ENCODE data around the gene TPPP.

TPPP gene

DNA sequence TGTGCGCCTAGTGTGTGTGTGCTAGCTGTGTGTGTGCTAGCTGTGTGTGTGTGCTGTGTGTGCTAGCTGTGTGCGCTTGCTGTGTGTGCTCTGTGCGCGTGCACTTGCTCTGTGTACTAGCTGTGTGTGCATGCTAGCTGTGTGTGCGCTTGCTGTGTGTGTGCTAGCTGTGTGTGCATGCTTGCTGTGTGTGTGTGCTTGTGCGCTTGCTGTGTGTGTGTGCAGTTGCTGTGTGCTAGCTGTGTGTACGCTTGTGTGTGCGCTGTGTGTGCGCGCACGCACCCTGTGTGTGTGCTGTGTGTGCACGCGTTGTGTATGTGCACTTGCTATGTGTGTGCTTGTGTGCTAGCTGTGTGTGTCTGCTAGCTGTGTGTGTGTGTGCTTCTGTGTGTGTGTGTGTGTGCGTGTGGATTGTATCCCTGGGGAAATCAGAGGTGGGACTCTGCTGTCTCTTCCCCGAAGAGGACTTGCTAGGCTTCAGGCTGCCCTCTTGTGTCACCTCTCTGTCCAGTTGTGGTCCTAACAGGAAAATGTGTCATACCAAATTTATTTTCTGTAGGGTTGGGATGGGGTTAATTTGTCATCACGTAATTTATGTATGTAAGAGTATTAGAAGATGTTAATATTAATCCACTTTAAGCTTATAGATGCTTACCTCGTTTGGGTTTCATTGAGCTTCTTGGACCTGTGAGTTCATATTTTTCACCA lies 38.9 kb downstream of the TPPP start:
- ATAC-seq (ENCODE audit: low read depth) (no peak; the same call in 2 of the 3 replicates), DNase-seq (ENCODE audit: low spot score) (no peak)
- Histone ChIP-seq H3K27me3 (ENCODE audit: insufficient read depth, poor library complexity, severe bottlenecking) (no peaks in the 10 kb centered on the region), H3K9me3 (ENCODE audit: severe bottlenecking) (no peaks in the 10 kb centered on the region), H3K4me1 (ENCODE audit: insufficient read depth, poor library complexity, severe bottlenecking) (no peaks in the 10 kb centered on the region), H3K36me3 (ENCODE audit: low read depth) (peaks cover 58% of the 10 kb centered on the region), H3K27ac (ENCODE audit: poor library complexity, severe bottlenecking) (no peak overlapping the region), H3K4me3 (ENCODE audit: severe bottlenecking) (no peak overlapping the region)
- TF ChIP-seq, protein P1, sequence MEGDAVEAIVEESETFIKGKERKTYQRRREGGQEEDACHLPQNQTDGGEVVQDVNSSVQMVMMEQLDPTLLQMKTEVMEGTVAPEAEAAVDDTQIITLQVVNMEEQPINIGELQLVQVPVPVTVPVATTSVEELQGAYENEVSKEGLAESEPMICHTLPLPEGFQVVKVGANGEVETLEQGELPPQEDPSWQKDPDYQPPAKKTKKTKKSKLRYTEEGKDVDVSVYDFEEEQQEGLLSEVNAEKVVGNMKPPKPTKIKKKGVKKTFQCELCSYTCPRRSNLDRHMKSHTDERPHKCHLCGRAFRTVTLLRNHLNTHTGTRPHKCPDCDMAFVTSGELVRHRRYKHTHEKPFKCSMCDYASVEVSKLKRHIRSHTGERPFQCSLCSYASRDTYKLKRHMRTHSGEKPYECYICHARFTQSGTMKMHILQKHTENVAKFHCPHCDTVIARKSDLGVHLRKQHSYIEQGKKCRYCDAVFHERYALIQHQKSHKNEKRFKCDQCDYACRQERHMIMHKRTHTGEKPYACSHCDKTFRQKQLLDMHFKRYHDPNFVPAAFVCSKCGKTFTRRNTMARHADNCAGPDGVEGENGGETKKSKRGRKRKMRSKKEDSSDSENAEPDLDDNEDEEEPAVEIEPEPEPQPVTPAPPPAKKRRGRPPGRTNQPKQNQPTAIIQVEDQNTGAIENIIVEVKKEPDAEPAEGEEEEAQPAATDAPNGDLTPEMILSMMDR (IDR thresholded peaks at IDR 0.05; ENCODE audit: poor library complexity, severe bottlenecking), result no peak

DNA sequence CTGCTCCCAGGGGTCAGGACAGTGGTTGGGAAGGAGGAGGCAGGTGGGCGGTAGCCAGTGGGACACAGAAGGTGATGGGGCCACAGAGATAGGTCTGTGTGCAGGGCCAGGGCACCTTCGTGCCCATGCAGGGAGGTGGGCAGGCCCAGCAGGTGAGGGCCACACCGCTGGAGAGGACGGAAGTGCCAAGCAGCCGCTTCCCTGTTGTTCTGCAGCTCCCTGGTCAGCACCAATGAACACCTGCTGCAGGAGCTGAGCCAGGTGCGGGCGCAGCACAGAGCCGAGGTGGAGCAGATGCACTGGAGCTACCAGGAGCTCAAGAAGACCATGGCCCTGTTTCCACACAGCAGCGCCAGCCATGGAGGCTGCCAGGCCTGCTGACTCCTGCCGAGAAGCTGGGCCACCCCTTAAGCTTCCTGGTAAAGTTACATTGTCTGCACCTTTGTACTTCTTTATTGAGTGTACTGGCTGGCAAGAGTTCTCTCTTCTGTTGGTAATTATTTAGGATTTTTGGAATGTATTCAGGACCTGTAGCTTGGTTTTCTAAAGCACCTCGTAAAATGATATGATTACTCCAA lies 40.3 kb downstream of the TPPP start:
- TF ChIP-seq, protein P1 (IDR thresholded peaks at IDR 0.05; ENCODE audit: poor library complexity, severe bottlenecking), result no peak
- H3K36me3 ChIP-seq (ENCODE audit: low read depth), result peaks cover 50% of the 10 kb centered on the region
- H3K4me3 ChIP-seq (ENCODE audit: severe bottlenecking), result no peak overlapping the region
- ATAC-seq (ENCODE audit: low read depth) (no peak), DNase-seq (ENCODE audit: low spot score) (no peak)
- H3K27me3 ChIP-seq (ENCODE audit: insufficient read depth, poor library complexity, severe bottlenecking), result no peaks in the 10 kb centered on the region
- H3K27ac ChIP-seq (ENCODE audit: poor library complexity, severe bottlenecking), result no peak overlapping the region
- no peaks in the 10 kb centered on the region for H3K9me3 ChIP-seq (ENCODE audit: severe bottlenecking)
- no peaks in the 10 kb centered on the region for H3K4me1 ChIP-seq (ENCODE audit: insufficient read depth, poor library complexity, severe bottlenecking)

DNA sequence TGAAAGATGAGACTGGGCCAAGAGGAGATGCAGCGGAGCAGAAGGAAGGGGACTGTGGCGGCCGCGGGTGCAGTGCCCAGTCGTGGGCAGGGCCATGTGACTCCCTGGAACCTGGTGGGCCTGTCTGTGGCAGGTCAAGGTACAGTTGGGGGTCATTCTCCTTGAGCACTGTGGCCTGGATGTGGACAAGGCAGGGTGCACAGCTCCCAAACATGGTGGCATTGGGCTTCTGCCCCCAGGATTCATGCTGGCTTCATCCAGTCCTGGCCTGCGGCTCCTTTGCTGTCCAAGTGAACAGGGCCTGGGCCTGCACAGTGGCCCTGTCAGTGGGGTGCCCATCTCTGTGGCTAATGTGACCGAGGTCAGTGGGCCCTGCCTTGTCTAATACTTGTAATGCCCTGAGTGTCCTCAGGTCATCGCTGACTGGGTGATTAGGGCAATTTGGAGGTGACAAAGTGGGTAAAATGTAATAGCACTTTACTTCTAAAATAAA lies 41.1 kb downstream of the TPPP start:
- Histone ChIP-seq H3K4me3 (ENCODE audit: severe bottlenecking) (no peak overlapping the region), H3K9me3 (ENCODE audit: severe bottlenecking) (no peaks in the 10 kb centered on the region), H3K27me3 (ENCODE audit: insufficient read depth, poor library complexity, severe bottlenecking) (no peaks in the 10 kb centered on the region), H3K4me1 (ENCODE audit: insufficient read depth, poor library complexity, severe bottlenecking) (no peaks in the 10 kb centered on the region), H3K36me3 (ENCODE audit: low read depth) (peaks cover 50% of the 10 kb centered on the region), H3K27ac (ENCODE audit: poor library complexity, severe bottlenecking) (no peak overlapping the region)
- ATAC-seq (ENCODE audit: low read depth), result 0 out of 3 replicates have a peak, but pooled peaks have one; percentile 19
- DNase-seq (ENCODE audit: low spot score), result no peak
- TF ChIP-seq, protein P1 (IDR thresholded peaks at IDR 0.05; ENCODE audit: poor library complexity, severe bottlenecking), result no peak

DNA sequence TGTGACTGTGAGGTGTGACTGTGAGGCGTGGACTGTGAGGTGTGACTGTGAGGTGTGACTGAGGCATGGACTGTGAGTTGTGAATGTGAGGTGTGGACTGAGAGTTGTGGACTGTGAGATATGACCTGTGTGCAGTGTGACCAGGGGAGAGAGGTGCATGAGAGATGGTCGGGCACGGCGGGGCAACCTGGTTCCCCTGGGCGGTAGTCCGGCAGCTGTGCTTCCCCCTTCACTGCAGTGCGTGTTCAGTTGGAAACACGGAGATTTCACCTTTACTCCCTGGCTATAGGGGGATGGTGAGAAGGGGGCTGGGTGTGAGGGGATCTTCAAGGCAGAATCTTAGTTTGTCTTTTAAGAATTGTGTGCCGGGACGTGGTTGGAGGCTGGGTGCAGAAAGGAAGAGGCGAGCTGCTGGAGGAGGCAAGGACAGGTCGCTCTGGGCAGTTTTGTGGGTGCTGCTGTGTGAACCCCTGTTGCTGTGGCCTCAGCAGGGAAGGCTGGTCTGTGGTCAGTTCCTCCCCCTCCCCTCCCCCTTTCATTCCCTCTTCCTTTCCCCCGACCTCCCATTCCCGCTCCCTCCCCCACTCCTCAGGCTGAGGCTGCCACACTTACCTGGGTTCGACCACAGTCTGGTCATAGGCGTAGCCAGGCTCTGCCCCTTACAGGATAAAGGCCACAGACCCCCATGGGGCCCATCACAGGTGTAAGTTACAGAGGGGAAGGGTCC lies 41.7 kb downstream of the TPPP start:
- Histone ChIP-seq H3K27ac (ENCODE audit: poor library complexity, severe bottlenecking) (no peak overlapping the region), H3K27me3 (ENCODE audit: insufficient read depth, poor library complexity, severe bottlenecking) (no peaks in the 10 kb centered on the region), H3K4me3 (ENCODE audit: severe bottlenecking) (no peak overlapping the region), H3K9me3 (ENCODE audit: severe bottlenecking) (no peaks in the 10 kb centered on the region), H3K36me3 (ENCODE audit: low read depth) (peaks cover 50% of the 10 kb centered on the region), H3K4me1 (ENCODE audit: insufficient read depth, poor library complexity, severe bottlenecking) (no peaks in the 10 kb centered on the region)
- TF ChIP-seq, protein P1 (IDR thresholded peaks at IDR 0.05; ENCODE audit: poor library complexity, severe bottlenecking), result no peak
- DNase-seq (ENCODE audit: low spot score), result no peak
- ATAC-seq (ENCODE audit: low read depth), result no peak
